Gastrocnemius medialis (tissue), 4 donors: Measurements from ENCODE around the gene KIAA1549.

Source experiments
- CTCF ChIP-seq, 5 experiments: fragments of 450-650 bp in 3 of 5; fragments of 200-600 bp in 2 of 5; sonication (generic) in 2 of 5; IDR thresholded peaks in 4 of 5; conservative IDR thresholded peaks in 1 of 5; 1 replicate in 4 of 5; 2 replicates in 1 of 5; pipeline ENCODE4 v1.5.1; 2016 to 2019; ENCODE audit warnings: antibody characterized with exemption in 5 of 5, mild to moderate bottlenecking in 3 of 5, moderate library complexity in 3 of 5
- POLR2A ChIP-seq, 2 donors: fragments of 450-650 bp; IDR thresholded peaks; one replicate each; pipeline ENCODE4 v1.6.1; 2017; ENCODE audit warnings: antibody characterized with exemption in 2 of 2, mild to moderate bottlenecking in 2 of 2, moderate library complexity in 2 of 2

- TF ChIP-seq CTCF (IDR thresholded peaks at IDR 0.05 in 4 of 5, conservative IDR thresholded peaks at IDR 0.05 in 1 of 5) = no peak
- no peak for TF ChIP-seq POLR2A (IDR thresholded peaks at IDR 0.05)
These were observed 38.1 kb downstream of the KIAA1549 start for GRCh38 chr7:138943061-138943460.
